HG02981 (cell line): ENCODE data around the gene F2R.
"Not testable (repeated sequence)": the region's sequence is repeated elsewhere in the genome, so short reads cannot be mapped to it uniquely, and the experiment has no call there.

Experiments
- ATAC-seq: cut with Tn5 transposase; IDR thresholded peaks from one replicate; pipeline ENCODE4 v1.9.1; 2021; ENCODE audit warnings: mild to moderate bottlenecking, moderate library complexity; ENCODE audit not compliant: unreplicated experiment

The F2R gene

GRCh38 chr5:76717222-76718083, 1.5 kb downstream of the F2R start:
- no peak for ATAC-seq

- ATAC-seq: no peak
These were observed 2.5 kb downstream of the F2R start for GRCh38 chr5:76718381-76718832.

GRCh38 chr5:76718880-76719279, 3.0 kb downstream of the F2R start:
- ATAC-seq: no peak

- peak; percentile 93 for ATAC-seq
These were observed 5.2 kb downstream of the F2R start for GRCh38 chr5:76720988-76721569.

GRCh38 chr5:76723266-76723665, 7.3 kb downstream of the F2R start:
- no peak for ATAC-seq

GRCh38 chr5:76723906-76724305, 8.0 kb downstream of the F2R start:
- ATAC-seq: no peak

GRCh38 chr5:76724871-76725270, 8.9 kb downstream of the F2R start:
- ATAC-seq: no peak

GRCh38 chr5:76728965-76729364, 13.0 kb downstream of the F2R start:
- ATAC-seq: no peak

GRCh38 chr5:76729373-76730290, 13.7 kb downstream of the F2R start:
- ATAC-seq: no peak

GRCh38 chr5:76732405-76733048, 16.6 kb downstream of the F2R start:
- ATAC-seq: no peak

GRCh38 chr5:76733049-76733417, 17.1 kb downstream of the F2R start:
- no peak for ATAC-seq

GRCh38 chr5:76735762-76736545, 20.0 kb downstream of the F2R start:
- no peak for ATAC-seq

- ATAC-seq: no peak
These were observed 21.0 kb downstream of the F2R start for GRCh38 chr5:76736679-76737556.

GRCh38 chr5:76737846-76738245, 21.9 kb downstream of the F2R start:
- no peak for ATAC-seq

- ATAC-seq: not testable (repeated sequence)
These were observed 25.6 kb downstream of the F2R start for GRCh38 chr5:76741506-76741905.

- ATAC-seq: no peak
These were observed 26.7 kb downstream of the F2R start for GRCh38 chr5:76742583-76742982.

- ATAC-seq: no peak
These were observed 28.7 kb downstream of the F2R start for GRCh38 chr5:76744632-76745031.

GRCh38 chr5:76745670-76746069, 29.7 kb downstream of the F2R start:
- no peak for ATAC-seq

GRCh38 chr5:76746677-76747076, 30.8 kb downstream of the F2R start:
- ATAC-seq: no peak
